K562 (cell line): ENCODE results near the gene SCYL1. TPM values are rescaled to one million over a fixed set of nuclear protein-coding genes. Genes with fewer than 3 reads are reported as not detected.

Source experiments
- CHD4 ChIP-seq: fragments of 200-600 bp; sonication (generic); IDR thresholded peaks from 3 replicates; pipeline ENCODE4 v1.6.1; 2012; ENCODE audit warnings: low read depth, mild to moderate bottlenecking, mixed read lengths, low read length, inconsistent platforms; ENCODE audit not compliant: insufficient read depth, insufficient replicate concordance, poor library complexity, severe bottlenecking
- EZH2 ChIP-seq: IDR thresholded peaks from 2 replicates; pipeline ENCODE4 v1.6.1; 2012; ENCODE audit warnings: low read depth, mild to moderate bottlenecking, inconsistent platforms, low read length, borderline replicate concordance
- GABPB2 ChIP-seq: fragments of 250-450 bp; sonication (Bioruptor Pico); conservative IDR thresholded peaks from 2 replicates; pipeline ENCODE4 v1.5.1; 2021; ENCODE audit warnings: mild to moderate bottlenecking
- HNRNPH1 ChIP-seq: fragments of 200-400 bp; formaldehyde crosslinking; optimal IDR thresholded peaks from 2 replicates; pipeline ENCODE3; 2017; ENCODE audit warnings: low read depth, mild to moderate bottlenecking, low read length, moderate library complexity
- POLR2AphosphoS2 ChIP-seq: IDR thresholded peaks from 2 replicates; pipeline ENCODE4 v1.6.1; 2012; ENCODE audit warnings: low read length, improper control_type of control experiment
- SAFB ChIP-seq: fragments of 200-400 bp; formaldehyde crosslinking; IDR thresholded peaks from 2 replicates; pipeline ENCODE4 v1.6.1; 2017; ENCODE audit warnings: low read depth, low read length, borderline replicate concordance
- SMAD3 ChIP-seq: fragments of 450-650 bp; formaldehyde crosslinking; conservative IDR thresholded peaks from 2 replicates; pipeline ENCODE4 v1.4.0; 2020; ENCODE audit warnings: mild to moderate bottlenecking
- XRCC5 ChIP-seq: fragments of 200-400 bp; formaldehyde crosslinking; IDR thresholded peaks from 2 replicates; pipeline ENCODE4 v1.6.1; 2017; ENCODE audit warnings: low read depth, mild to moderate bottlenecking, low read length
- ZNF146 ChIP-seq: IDR thresholded peaks from one replicate; pipeline ENCODE4 v1.6.1; 2018; ENCODE audit warnings: missing compliant biosample characterization; ENCODE audit not compliant: unreplicated experiment
- ZNF280B ChIP-seq: fragments of 250-450 bp; sonication (Bioruptor Pico); IDR thresholded peaks from 2 replicates; pipeline ENCODE4 v1.5.1; 2021; ENCODE audit warnings: mild to moderate bottlenecking
- polyA plus RNA-seq, 8 experiments: library from polyadenylated mRNA; depleted of rRNA in 4 of 8; stranded (reverse) in 5 of 8; unstranded in 3 of 8; fragments of >200 nt; fragmentation: Nextera tagmentation in 2 of 8; fragmentation: Illumina TruSeq in 1 of 8; extraction: Ambion mirVana in 2 of 8; extraction: Trizol in 1 of 8; gene quantifications; 2 replicates each; pipeline versions ENCODE4 v1.2.1 to v1.2.3, GENCODE V29; 2011 to 2014; ENCODE audit warnings: inconsistent platforms in 1 of 8, missing spikeins in 1 of 8
- total RNA-seq, 7 experiments: library from RNA; depleted of rRNA in 6 of 7; stranded (reverse); fragments of >200 nt in 6 of 7; fragmentation: Illumina TruSeq in 2 of 7; extraction: Trizol in 2 of 7; gene quantifications; 2 replicates each; pipeline versions ENCODE4 v1.2.1 to v1.2.3, GENCODE V29; 2011 to 2021; ENCODE audit warnings: low replicate concordance in 1 of 7
- TF ChIP-seq, protein P1 (sequence below), 2 experiments: fragments of 450-650 bp; IDR thresholded peaks; 2 replicates each; pipeline ENCODE4 v1.6.1; 2016; ENCODE audit warnings: mild to moderate bottlenecking in 2 of 2, borderline replicate concordance in 1 of 2, low read depth in 1 of 2, moderate library complexity in 1 of 2
- TF ChIP-seq, protein P2 (sequence below): sonication (generic); formaldehyde crosslinking; IDR thresholded peaks from 2 replicates; pipeline ENCODE4 v1.8.0; 2022; ENCODE audit warnings: mild to moderate bottlenecking, missing genetic modification reagents, borderline replicate concordance
- TF ChIP-seq, protein P3 (sequence below): sonication (generic); formaldehyde crosslinking; IDR thresholded peaks from 2 replicates; pipeline ENCODE4 v1.9.0; 2022; ENCODE audit warnings: mild to moderate bottlenecking, missing genetic modification reagents

The SCYL1 gene
- total and polyA plus RNA-seq, 9 of the 15 experiments (the other 6 are each of a cell fraction or from before 2014, with no cell fraction given): 1.9 to 145 (median 57.6) TPM

GRCh38 chr11:65574811-65575567 is 50.1 kb downstream of the SCYL1 start (continued):
- TF ChIP-seq, protein P1, sequence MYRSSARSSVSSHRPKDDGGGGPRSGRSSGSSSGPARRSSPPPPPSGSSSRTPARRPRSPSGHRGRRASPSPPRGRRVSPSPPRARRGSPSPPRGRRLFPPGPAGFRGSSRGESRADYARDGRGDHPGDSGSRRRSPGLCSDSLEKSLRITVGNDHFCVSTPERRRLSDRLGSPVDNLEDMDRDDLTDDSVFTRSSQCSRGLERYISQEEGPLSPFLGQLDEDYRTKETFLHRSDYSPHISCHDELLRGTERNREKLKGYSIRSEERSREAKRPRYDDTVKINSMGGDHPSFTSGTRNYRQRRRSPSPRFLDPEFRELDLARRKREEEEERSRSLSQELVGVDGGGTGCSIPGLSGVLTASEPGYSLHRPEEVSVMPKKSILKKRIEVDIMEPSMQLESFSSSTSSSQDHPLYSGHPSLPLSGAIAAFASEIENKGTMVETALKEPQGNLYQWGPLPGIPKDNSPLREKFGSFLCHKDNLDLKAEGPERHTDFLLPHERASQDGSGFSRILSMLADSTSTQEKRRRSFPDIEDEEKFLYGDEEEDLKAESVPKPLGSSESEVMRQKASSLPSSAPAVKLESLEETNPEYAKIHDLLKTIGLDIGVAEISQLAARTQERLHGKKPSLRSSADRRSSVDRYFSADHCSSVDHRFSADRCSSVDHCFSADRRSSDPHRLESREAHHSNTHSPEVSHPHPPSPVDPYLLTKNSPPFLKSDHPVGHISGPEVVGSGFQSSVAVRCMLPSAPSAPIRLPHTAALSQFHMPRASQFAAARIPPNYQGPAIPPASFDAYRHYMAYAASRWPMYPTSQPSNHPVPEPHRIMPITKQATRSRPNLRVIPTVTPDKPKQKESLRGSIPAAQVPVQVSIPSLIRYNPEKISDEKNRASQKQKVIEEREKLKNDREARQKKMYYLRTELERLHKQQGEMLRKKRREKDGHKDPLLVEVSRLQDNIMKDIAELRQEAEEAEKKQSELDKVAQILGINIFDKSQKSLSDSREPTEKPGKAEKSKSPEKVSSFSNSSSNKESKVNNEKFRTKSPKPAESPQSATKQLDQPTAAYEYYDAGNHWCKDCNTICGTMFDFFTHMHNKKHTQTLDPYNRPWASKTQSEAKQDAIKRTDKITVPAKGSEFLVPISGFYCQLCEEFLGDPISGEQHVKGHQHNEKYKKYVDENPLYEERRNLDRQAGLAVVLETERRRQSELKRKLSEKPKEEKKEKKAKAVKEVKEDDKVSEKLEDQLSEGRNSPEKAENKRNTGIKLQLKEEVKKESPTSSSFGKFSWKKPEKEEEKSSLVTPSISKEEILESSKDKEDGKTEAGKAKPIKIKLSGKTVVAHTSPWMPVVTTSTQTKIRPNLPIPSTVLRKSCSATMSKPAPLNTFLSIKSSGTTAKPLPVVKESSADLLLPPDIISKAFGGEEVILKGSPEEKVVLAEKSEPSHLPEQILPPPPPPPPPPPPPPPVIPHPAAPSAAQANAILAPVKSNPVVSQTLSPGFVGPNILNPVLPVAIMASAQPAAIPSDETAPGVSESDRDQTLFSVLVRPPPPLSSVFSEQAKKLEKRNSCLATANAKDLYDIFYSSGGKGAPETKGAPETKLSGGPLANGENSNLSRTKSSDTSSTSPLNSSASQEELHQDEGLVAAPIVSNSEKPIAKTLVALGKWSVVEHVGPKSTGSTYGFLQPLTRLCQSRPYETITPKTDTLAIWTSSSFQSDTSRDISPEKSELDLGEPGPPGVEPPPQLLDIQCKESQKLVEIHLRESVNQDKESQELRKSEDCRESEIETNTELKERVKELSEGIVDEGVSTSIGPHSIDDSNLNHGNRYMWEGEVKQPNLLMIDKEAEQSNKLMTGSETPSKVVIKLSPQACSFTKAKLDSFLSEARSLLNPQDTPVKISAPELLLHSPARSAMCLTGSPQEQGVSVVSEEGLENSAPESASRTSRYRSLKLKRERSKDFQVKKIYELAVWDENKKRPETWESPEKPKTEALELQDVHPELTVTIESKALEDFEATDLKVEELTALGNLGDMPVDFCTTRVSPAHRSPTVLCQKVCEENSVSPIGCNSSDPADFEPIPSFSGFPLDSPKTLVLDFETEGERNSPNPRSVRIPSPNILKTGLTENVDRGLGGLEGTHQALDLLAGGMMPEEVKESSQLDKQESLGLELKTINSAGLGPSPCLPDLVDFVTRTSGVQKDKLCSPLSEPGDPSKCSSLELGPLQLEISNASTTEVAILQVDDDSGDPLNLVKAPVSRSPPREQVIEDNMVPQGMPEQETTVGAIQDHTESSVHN (IDR thresholded peaks at IDR 0.05; ENCODE audit: borderline replicate concordance in 1 of 2, low read depth in 1 of 2): peak in 1 of 2 experiments; percentile 77; a peak in 2 of 4 replicates
- TF ChIP-seq CHD4 (peak; percentile 100), ZNF146 (no peak), SAFB (no peak; the same call in 1 of the 2 replicates), POLR2AphosphoS2 (0 out of 2 replicates have a peak, but pooled peaks have one; percentile 69), SMAD3 (CRISPR knock-in tag) (no peak), GABPB2 (CRISPR knock-in tag) (no peak), XRCC5 (no peak), EZH2 (no peak), ZNF280B (no peak), HNRNPH1 (no peak)
- TF ChIP-seq, protein P2, sequence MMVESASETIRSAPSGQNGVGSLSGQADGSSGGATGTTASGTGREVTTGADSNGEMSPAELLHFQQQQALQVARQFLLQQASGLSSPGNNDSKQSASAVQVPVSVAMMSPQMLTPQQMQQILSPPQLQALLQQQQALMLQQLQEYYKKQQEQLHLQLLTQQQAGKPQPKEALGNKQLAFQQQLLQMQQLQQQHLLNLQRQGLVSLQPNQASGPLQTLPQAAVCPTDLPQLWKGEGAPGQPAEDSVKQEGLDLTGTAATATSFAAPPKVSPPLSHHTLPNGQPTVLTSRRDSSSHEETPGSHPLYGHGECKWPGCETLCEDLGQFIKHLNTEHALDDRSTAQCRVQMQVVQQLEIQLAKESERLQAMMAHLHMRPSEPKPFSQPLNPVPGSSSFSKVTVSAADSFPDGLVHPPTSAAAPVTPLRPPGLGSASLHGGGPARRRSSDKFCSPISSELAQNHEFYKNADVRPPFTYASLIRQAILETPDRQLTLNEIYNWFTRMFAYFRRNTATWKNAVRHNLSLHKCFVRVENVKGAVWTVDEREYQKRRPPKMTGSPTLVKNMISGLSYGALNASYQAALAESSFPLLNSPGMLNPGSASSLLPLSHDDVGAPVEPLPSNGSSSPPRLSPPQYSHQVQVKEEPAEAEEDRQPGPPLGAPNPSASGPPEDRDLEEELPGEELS (CRISPR knock-in tag): no peak
- TF ChIP-seq, protein P3, sequence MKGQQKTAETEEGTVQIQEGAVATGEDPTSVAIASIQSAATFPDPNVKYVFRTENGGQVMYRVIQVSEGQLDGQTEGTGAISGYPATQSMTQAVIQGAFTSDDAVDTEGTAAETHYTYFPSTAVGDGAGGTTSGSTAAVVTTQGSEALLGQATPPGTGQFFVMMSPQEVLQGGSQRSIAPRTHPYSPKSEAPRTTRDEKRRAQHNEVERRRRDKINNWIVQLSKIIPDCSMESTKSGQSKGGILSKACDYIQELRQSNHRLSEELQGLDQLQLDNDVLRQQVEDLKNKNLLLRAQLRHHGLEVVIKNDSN (CRISPR knock-in tag): 0 out of 2 replicates have a peak, but pooled peaks have one; percentile 6
